Measurements from ENCODE around the gene CLCN4.
A peak's percentile ranks its signal among the peaks of the same experiment; 100 is the strongest.

Gene CLCN4

GRCh38 chrX:10243106-10243505, 86.3 kb downstream of the CLCN4 start:
- DNase-seq = no peak
- ATAC-seq = no peak

DNA sequence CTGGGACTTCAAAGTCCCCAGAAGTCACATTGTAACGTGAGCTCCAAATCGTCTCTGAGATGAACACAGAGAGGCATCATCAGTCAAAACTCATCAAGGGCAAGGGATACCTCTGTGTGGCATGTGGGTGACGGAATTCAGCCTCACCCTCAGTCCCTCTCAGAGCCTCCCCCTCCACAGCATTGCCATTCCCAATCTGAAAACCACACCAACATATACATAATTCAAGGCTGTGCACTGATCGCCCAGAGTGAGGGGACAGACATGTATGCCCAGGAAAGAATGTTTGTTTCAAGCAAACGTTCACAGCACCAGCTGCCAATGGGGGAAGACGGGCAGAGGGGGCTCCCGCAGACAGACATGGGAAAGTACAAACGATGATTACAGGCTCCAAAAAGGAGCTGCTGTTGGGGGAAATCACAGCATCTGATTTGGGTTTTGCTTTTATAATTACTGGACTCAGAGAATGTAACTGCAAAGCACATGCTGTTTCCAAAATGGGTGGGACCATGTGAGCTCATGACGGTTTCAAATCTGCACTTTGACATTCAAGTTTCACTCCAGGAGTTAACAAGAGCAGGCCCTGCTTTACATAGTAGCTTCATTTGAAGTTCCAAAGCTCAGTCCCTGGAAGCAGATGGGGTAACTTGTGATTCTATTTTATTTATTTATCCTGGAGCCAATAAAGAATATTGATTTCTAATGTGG, 88.3 kb downstream of the CLCN4 start:
- ATAC-seq (no peak), DNase-seq (no peak)

GRCh38 chrX:10245886-10246285, 89.1 kb downstream of the CLCN4 start:
- ATAC-seq (no peak), DNase-seq (no peak)

GRCh38 chrX:10246297-10246696, 89.5 kb downstream of the CLCN4 start:
- no peak for ATAC-seq
- no peak for DNase-seq

- no peak for DNase-seq
- no peak for ATAC-seq
These were observed 90.1 kb downstream of the CLCN4 start for GRCh38 chrX:10246846-10247245.

GRCh38 chrX:10254739-10255138, 98.0 kb downstream of the CLCN4 start:
- DNase-seq = no peak
- ATAC-seq = no peak

DNA sequence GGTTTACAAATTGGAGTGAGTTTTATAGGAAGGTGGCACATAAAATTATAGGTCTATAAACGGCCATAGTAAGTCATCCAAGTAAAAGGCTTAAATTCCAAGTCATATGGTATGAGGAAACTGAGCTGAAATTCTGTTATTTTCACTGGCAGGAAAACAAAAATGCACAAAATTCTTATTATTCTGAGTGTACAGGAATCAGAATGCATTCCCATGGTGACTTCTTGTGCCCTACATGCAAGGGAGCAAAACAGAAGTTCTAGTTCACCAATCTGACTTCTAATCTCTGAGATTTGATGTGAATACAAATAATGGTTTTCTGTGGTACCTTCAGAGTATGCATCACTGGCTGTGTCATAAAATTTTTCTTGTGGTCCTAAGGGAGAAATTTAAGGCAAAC, 102.9 kb downstream of the CLCN4 start:
- ATAC-seq = no peak
- DNase-seq = no peak

GRCh38 chrX:10265775-10266174, 109.0 kb downstream of the CLCN4 start:
- ATAC-seq (peak; percentile 49), DNase-seq (no peak)

- no peak for ATAC-seq
- no peak for DNase-seq
These were observed 121.9 kb downstream of the CLCN4 start for GRCh38 chrX:10278716-10279115.

DNA sequence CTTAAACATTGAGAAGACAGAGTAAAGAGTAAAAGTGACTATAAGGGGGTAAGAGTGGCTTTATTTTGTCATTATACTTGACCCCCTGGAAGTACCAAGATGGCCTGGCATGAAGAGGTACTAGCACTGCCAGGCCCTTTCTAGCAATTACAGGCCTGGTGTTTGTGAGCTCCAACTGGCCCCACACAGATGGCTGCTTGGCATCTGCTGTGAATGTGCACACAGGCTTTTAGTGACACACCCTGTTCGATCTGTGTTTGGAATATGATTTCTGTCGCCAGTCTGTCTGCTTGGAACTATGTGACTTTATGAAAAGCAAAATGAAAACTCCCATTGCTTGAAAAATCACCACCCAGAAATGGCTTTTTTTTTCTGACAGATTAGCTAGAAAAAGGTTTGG, 123.3 kb downstream of the CLCN4 start:
- no peak for DNase-seq
- ATAC-seq = no peak

- no peak for DNase-seq
- no peak for ATAC-seq
These were observed 125.7 kb downstream of the CLCN4 start for GRCh38 chrX:10282490-10282889.

DNA sequence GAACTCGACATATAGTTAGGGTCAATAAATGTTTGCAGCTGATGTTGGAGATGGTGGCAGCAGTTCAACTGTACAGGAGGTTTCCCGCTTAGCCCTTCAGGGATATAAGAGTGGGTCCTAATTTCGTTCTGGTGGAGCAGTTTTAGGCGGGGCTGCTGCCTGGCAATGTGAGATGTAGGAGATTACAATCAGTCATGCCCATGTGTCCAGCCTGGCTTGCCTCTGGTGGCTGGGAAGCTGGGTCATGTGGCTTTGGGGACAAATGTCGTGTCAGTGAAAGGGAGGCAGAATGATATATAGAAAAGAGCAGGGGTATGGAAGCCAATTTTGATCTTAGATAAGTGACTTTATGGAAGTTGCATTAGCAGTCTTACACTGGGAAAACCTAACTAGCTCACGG, 129.4 kb downstream of the CLCN4 start:
- ATAC-seq (no peak), DNase-seq (no peak)
